G401 (cell line): ENCODE measurements around the gene NDUFA7. TPM values are rescaled to one million over a fixed set of nuclear protein-coding genes. Genes with fewer than 3 reads are reported as not detected.
"Not testable (repeated sequence)": the region's sequence is repeated elsewhere in the genome, so short reads cannot be mapped to it uniquely, and the experiment has no call there.

Experiments
- DNase-seq: peaks from one replicate; pipeline ENCODE4 v3.0.0-alpha.2; 2015; ENCODE audit warnings: low spot score
- in situ Hi-C: cut with HindIII; loops from 2 replicates; pipeline ENCODE4 v1.10.0; 2016; ENCODE audit warnings: low sequenced_read_pairs, mixed read lengths
- total RNA-seq: library from RNA; depleted of rRNA; stranded (reverse); fragments of >200 nt; shearing (Covaris generic); gene quantifications from 2 replicates; pipeline ENCODE4 v1.2.3, GENCODE V29; 2014

NDUFA7 gene
- total RNA-seq, 1 experiment from 2014 or later, result 39.8 TPM

- DNase-seq, result peak; percentile 39
- in situ Hi-C loops, result no loop called here
Observed at GRCh38 chr19:8342684-8343482, 21.7 kb upstream of the NDUFA7 start, which contains the start of gene KANK3. Gene KANK3, minus strand, starts transcription at chr19:8343262. Its CDS starts 5,434 bp downstream, at chr19:8337828.

GRCh38 chr19:8342316-8342683 lies 21.1 kb upstream of the NDUFA7 start:
- in situ Hi-C loops, result no loop called here
- no peak for DNase-seq

- DNase-seq, in situ Hi-C loops: not testable (repeated sequence)
Observed at GRCh38 chr19:8341504-8341903, 20.3 kb upstream of the NDUFA7 start.

GRCh38 chr19:8340341-8341096 lies 19.3 kb upstream of the NDUFA7 start:
- DNase-seq, result no peak
- in situ Hi-C loops, result no loop called here

- no peak for DNase-seq
- in situ Hi-C loops, result no loop called here
Observed at GRCh38 chr19:8338835-8339234, 17.7 kb upstream of the NDUFA7 start.

- no peak for DNase-seq
- in situ Hi-C loops, result no loop called here
Observed at GRCh38 chr19:8337728-8338127, 16.6 kb upstream of the NDUFA7 start.

- no peak for DNase-seq
- in situ Hi-C loops, result no loop called here
Observed at GRCh38 chr19:8336660-8337059, 15.5 kb upstream of the NDUFA7 start.

- in situ Hi-C loops, result no loop called here
- DNase-seq, result no peak
Observed at GRCh38 chr19:8336072-8336569, 14.9 kb upstream of the NDUFA7 start.

- no peak for DNase-seq
Observed at GRCh38 chr19:8335343-8336071, 14.3 kb upstream of the NDUFA7 start.

GRCh38 chr19:8334458-8335342 lies 13.5 kb upstream of the NDUFA7 start:
- in situ Hi-C loops, result no loop called here
- no peak for DNase-seq

More at GRCh38 chr19:8335343-8336071, 14.3 kb upstream of the NDUFA7 start:
- in situ Hi-C loops, result no loop called here

GRCh38 chr19:8333767-8334457 lies 12.7 kb upstream of the NDUFA7 start:
- DNase-seq, result no peak
- in situ Hi-C loops, result no loop called here

GRCh38 chr19:8332976-8333766 lies 12.0 kb upstream of the NDUFA7 start:
- in situ Hi-C loops, result no loop called here
- no peak for DNase-seq

- no peak for DNase-seq
- in situ Hi-C loops, result no loop called here
Observed at GRCh38 chr19:8331263-8331845, 10.2 kb upstream of the NDUFA7 start.

- DNase-seq, result no peak
- in situ Hi-C loops, result no loop called here
Observed at GRCh38 chr19:8329996-8330395, 8.8 kb upstream of the NDUFA7 start.

- no peak for DNase-seq
- in situ Hi-C loops, result no loop called here
Observed at GRCh38 chr19:8325454-8325853, 4.3 kb upstream of the NDUFA7 start.

- DNase-seq, result no peak
- in situ Hi-C loops, result no loop called here
Observed at GRCh38 chr19:8324186-8325050, 3.2 kb upstream of the NDUFA7 start.
